ENCODE results near the gene ZNF785.
"Not testable (repeated sequence)": the region's sequence is repeated elsewhere in the genome, so short reads cannot be mapped to it uniquely, and the experiment has no call there.

The ZNF785 gene

GRCh38 chr16:30602616-30603277, 17.2 kb upstream of the ZNF785 start:
- no peak for DNase-seq (ENCODE audit: low read depth in 1 of 2, low spot score in 1 of 2)

- no peak for DNase-seq (ENCODE audit: low read depth in 1 of 2, low spot score in 1 of 2)
These were observed 16.5 kb upstream of the ZNF785 start for GRCh38 chr16:30601966-30602365.

- no peak for DNase-seq (ENCODE audit: low read depth in 1 of 2, low spot score in 1 of 2)
These were observed 15.4 kb upstream of the ZNF785 start for GRCh38 chr16:30600929-30601328.

- DNase-seq (ENCODE audit: low read depth in 1 of 2, low spot score in 1 of 2): no peak
These were observed 14.7 kb upstream of the ZNF785 start for GRCh38 chr16:30600215-30600614.

- no peak for DNase-seq (ENCODE audit: low read depth in 1 of 2, low spot score in 1 of 2)
These were observed 7.4 kb upstream of the ZNF785 start for GRCh38 chr16:30592871-30593270.

GRCh38 chr16:30590869-30591268, 5.4 kb upstream of the ZNF785 start:
- DNase-seq (ENCODE audit: low read depth in 1 of 2, low spot score in 1 of 2): not testable (repeated sequence)

GRCh38 chr16:30589582-30589981, 4.1 kb upstream of the ZNF785 start:
- DNase-seq (ENCODE audit: low read depth in 1 of 2, low spot score in 1 of 2): not testable (repeated sequence)

- DNase-seq (ENCODE audit: low read depth in 1 of 2, low spot score in 1 of 2): no peak
These were observed 3.2 kb upstream of the ZNF785 start for GRCh38 chr16:30588651-30589050.

GRCh38 chr16:30585022-30585399, 486 bp downstream of the ZNF785 start:
- no peak for DNase-seq (ENCODE audit: low read depth in 1 of 2, low spot score in 1 of 2)

- no peak for DNase-seq (ENCODE audit: low read depth in 1 of 2, low spot score in 1 of 2)
These were observed 2.7 kb downstream of the ZNF785 start for GRCh38 chr16:30582611-30583340.

GRCh38 chr16:30581457-30581856, 4.0 kb downstream of the ZNF785 start:
- no peak for DNase-seq (ENCODE audit: low read depth in 1 of 2, low spot score in 1 of 2)

GRCh38 chr16:30574678-30575077, 10.8 kb downstream of the ZNF785 start:
- no peak for DNase-seq (ENCODE audit: low read depth in 1 of 2, low spot score in 1 of 2)

- peak; percentile 81 to 86 for DNase-seq (ENCODE audit: low read depth in 1 of 2, low spot score in 1 of 2)
These were observed 13.8 kb downstream of the ZNF785 start, which contains the start of gene ZNF688 for GRCh38 chr16:30571445-30572322. Gene ZNF688, minus strand, starts transcription at chr16:30571714. Its CDS starts 85 bp downstream, at chr16:30571629.

GRCh38 chr16:30570636-30571444, 14.7 kb downstream of the ZNF785 start:
- no peak for DNase-seq (ENCODE audit: low read depth in 1 of 2, low spot score in 1 of 2)

GRCh38 chr16:30569746-30570635, 15.5 kb downstream of the ZNF785 start:
- DNase-seq (ENCODE audit: low read depth in 1 of 2, low spot score in 1 of 2): no peak

- no peak for DNase-seq (ENCODE audit: low read depth in 1 of 2, low spot score in 1 of 2)
These were observed 16.2 kb downstream of the ZNF785 start for GRCh38 chr16:30569281-30569680.

- DNase-seq (ENCODE audit: low read depth in 1 of 2, low spot score in 1 of 2): no peak
These were observed 17.4 kb downstream of the ZNF785 start for GRCh38 chr16:30567991-30568638.

- peak in 1 of 2 donors; percentile 44 for DNase-seq (ENCODE audit: low read depth in 1 of 2, low spot score in 1 of 2)
These were observed 18.1 kb downstream of the ZNF785 start for GRCh38 chr16:30567160-30567990.

All from stimulated activated CD4-positive, alpha-beta T cell treated with anti-CD3 and anti-CD28 coated beads, Interleukin-15, amount 100 ng/mL, for 1 hour (primary cell).